Spleen (tissue), 7 donors: ENCODE measurements around the gene FAAP20.

Experiments
- CTCF ChIP-seq, 11 experiments: fragments of 200-600 bp in 7 of 11; fragments of 450-650 bp in 4 of 11; sonication (generic) in 4 of 11; IDR thresholded peaks in 8 of 11; conservative IDR thresholded peaks in 3 of 11; 1 replicate in 7 of 11; 2 replicates in 4 of 11; pipeline versions ENCODE4 v1.4.0 to v1.8.0; 2016 to 2021; ENCODE audit warnings: antibody characterized with exemption in 11 of 11, inconsistent platforms in 4 of 11, mild to moderate bottlenecking in 1 of 11
- POLR2A ChIP-seq, 3 donors: fragments of 450-650 bp; IDR thresholded peaks; one replicate each; pipeline ENCODE4 v1.5.1; 2017; ENCODE audit warnings: antibody characterized with exemption in 3 of 3, mild to moderate bottlenecking in 1 of 3
- POLR2AphosphoS5 ChIP-seq, 3 donors: sonication (generic); formaldehyde crosslinking; IDR thresholded peaks; one replicate each; pipeline ENCODE4 v1.5.1; 2017; ENCODE audit warnings: antibody characterized with exemption in 3 of 3
- donor health status: DM: no; HTN: no; CAD: no; lungs with moderate emphysema.
- donor health status: DM: no; HTN: no; CAD: no.
- donor health status: DM: no; HTN: no; CAD: no.

GRCh38 chr1:2175681-2176454 is 18.7 kb downstream of the FAAP20 start:
- TF ChIP-seq CTCF (IDR thresholded peaks at IDR 0.05 in 8 of 11, conservative IDR thresholded peaks at IDR 0.05 in 3 of 11) (no peak), POLR2AphosphoS5 (IDR thresholded peaks at IDR 0.05) (no peak), POLR2A (IDR thresholded peaks at IDR 0.05) (no peak)
